IMR-90 (cell line): ENCODE results near the gene NT5C3B. TPM values are rescaled to one million over a fixed set of nuclear protein-coding genes. Genes with fewer than 3 reads are reported as not detected.
A peak's percentile ranks its signal among the peaks of the same experiment; 100 is the strongest.

Experiments used
- ATAC-seq: fragments of 200-7000 bp; cut with Tn5 transposase; 2 replicates; pipeline ENCODE4 v1.9.1; 2020; ENCODE audit warnings: low read depth, mild to moderate bottlenecking, moderate library complexity
- BruUV-seq: library from RNA; stranded (reverse); fragments of 400-500 nt; replicated peaks from 2 replicates; lab custom pipeline; 2021; lab: Mats Ljungman, UMichigan
- CTCF ChIA-PET: fragments of 300-600 bp; formaldehyde crosslinking; extraction: SDS; loops from one replicate; lab custom pipeline; 2021; ENCODE audit warnings: antibody characterized with exemption; lab: Yijun Ruan, JAX
- POLR2A ChIA-PET: fragments of 300-600 bp; sonication (Branson Sonifier 250); formaldehyde crosslinking; loops from one replicate; lab custom pipeline; 2022; ENCODE audit warnings: antibody characterized with exemption; ENCODE audit not compliant: unreplicated experiment; lab: Charles Lee
- DNase-seq: peaks from one replicate; pipeline ENCODE4 v3.0.0; 2013
- H2AFZ ChIP-seq: replicated peaks from 2 replicates; pipeline ENCODE3; 2013; ENCODE audit warnings: low read length, mild to moderate bottlenecking; ENCODE audit not compliant: poor library complexity
- H2AK5ac ChIP-seq: 2 replicates; pipeline ENCODE4 v1.6.1; 2013; ENCODE audit warnings: low read depth, low read length, inconsistent platforms
- H2AK9ac ChIP-seq: replicated peaks from 2 replicates; pipeline ENCODE3; 2013; ENCODE audit warnings: mild to moderate bottlenecking, low read depth, low read length, moderate library complexity; ENCODE audit not compliant: poor library complexity
- H2BK120ac ChIP-seq: 2 replicates; pipeline ENCODE4 v1.6.1; 2013; ENCODE audit warnings: low read depth, low read length, inconsistent platforms
- H2BK15ac ChIP-seq: 3 replicates; pipeline ENCODE4 v1.6.1; 2013; ENCODE audit warnings: low read depth, low read length, inconsistent platforms
- H2BK20ac ChIP-seq: 2 replicates; pipeline ENCODE4 v1.6.1; 2013; ENCODE audit warnings: low read depth, mild to moderate bottlenecking, inconsistent platforms, low read length, moderate library complexity
- H2BK5ac ChIP-seq: 2 replicates; pipeline ENCODE4 v1.6.1; 2013; ENCODE audit warnings: mild to moderate bottlenecking, low read depth, low read length, inconsistent platforms; ENCODE audit not compliant: poor library complexity, severe bottlenecking
- H3K14ac ChIP-seq: replicated peaks from 2 replicates; pipeline ENCODE4 v1.6.1; 2013; ENCODE audit warnings: low read depth, low read length, inconsistent platforms
- H3K18ac ChIP-seq: 2 replicates; pipeline ENCODE4 v1.6.1; 2013; ENCODE audit warnings: low read depth, low read length, control low read depth
- H3K23ac ChIP-seq: 2 replicates; pipeline ENCODE4 v1.6.1; 2013; ENCODE audit warnings: low read depth, low read length, inconsistent platforms
- H3K27ac ChIP-seq: 2 replicates; pipeline ENCODE4 v1.5.1; 2013; ENCODE audit warnings: mild to moderate bottlenecking, control low read depth, low read length; ENCODE audit not compliant: insufficient read depth
- H3K27me3 ChIP-seq: 2 replicates; pipeline ENCODE4 v1.6.1; 2013; ENCODE audit warnings: low read length; ENCODE audit not compliant: control insufficient read depth, insufficient read depth
- H3K36me3 ChIP-seq: 2 replicates; pipeline ENCODE4 v1.6.1; 2013; ENCODE audit warnings: low read length, mixed read lengths; ENCODE audit not compliant: control insufficient read depth, insufficient read depth
- H3K4ac ChIP-seq: 2 replicates; pipeline ENCODE4 v1.6.1; 2013; ENCODE audit warnings: low read depth, low read length, inconsistent platforms
- H3K4me1 ChIP-seq: 2 replicates; pipeline ENCODE4 v1.6.1; 2013; ENCODE audit warnings: low read length, mixed read lengths; ENCODE audit not compliant: control insufficient read depth, insufficient read depth
- H3K4me2 ChIP-seq: 2 replicates; pipeline ENCODE4 v1.6.1; 2013; ENCODE audit warnings: low read depth, mild to moderate bottlenecking, control low read depth, low read length, moderate library complexity
- H3K4me3 ChIP-seq: 2 replicates; pipeline ENCODE4 v1.5.1; 2013; ENCODE audit warnings: low read depth, mild to moderate bottlenecking, control low read depth, low read length, moderate library complexity; ENCODE audit not compliant: insufficient read depth
- H3K56ac ChIP-seq: 2 replicates; pipeline ENCODE4 v1.6.1; 2013; ENCODE audit warnings: low read length, inconsistent platforms; ENCODE audit not compliant: insufficient read depth; ENCODE audit errors: extremely low read depth
- H3K79me1 ChIP-seq, 2 experiments: 2 replicates each; pipeline ENCODE4 v1.6.1; 2013; ENCODE audit warnings: low read length in 2 of 2, inconsistent platforms in 1 of 2, low read depth in 1 of 2
- H3K9ac ChIP-seq: 2 replicates; pipeline ENCODE4 v1.6.1; 2013; ENCODE audit warnings: low read depth, low read length, control low read depth
- H3K9me1 ChIP-seq: 2 replicates; pipeline ENCODE4 v1.6.1; 2013; ENCODE audit warnings: low read length, inconsistent platforms; ENCODE audit not compliant: insufficient read depth
- H3K9me3 ChIP-seq: 2 replicates; pipeline ENCODE4 v1.6.1; 2013; ENCODE audit warnings: low read length; ENCODE audit not compliant: control insufficient read depth, insufficient read depth
- H4K20me1 ChIP-seq: 2 replicates; pipeline ENCODE4 v1.6.1; 2013; ENCODE audit warnings: low read length, inconsistent platforms; ENCODE audit not compliant: insufficient read depth
- H4K5ac ChIP-seq: 2 replicates; pipeline ENCODE4 v1.6.1; 2013; ENCODE audit warnings: mild to moderate bottlenecking, low read depth, low read length, control low read depth
- H4K8ac ChIP-seq, 2 experiments: 2 replicates each; pipeline ENCODE4 v1.6.1; 2013; ENCODE audit warnings: low read depth in 2 of 2, low read length in 2 of 2, control low read depth in 1 of 2, inconsistent platforms in 1 of 2
- H4K91ac ChIP-seq: 2 replicates; pipeline ENCODE4 v1.6.1; 2013; ENCODE audit warnings: low read depth, low read length, inconsistent platforms; ENCODE audit not compliant: insufficient read depth
- CEBPB ChIP-seq: IDR thresholded peaks from 2 replicates; pipeline ENCODE4 v1.6.1; 2012; ENCODE audit warnings: low read depth, low read length, improper control_type of control experiment
- POLR2A ChIP-seq: IDR thresholded peaks from 2 replicates; pipeline ENCODE4 v1.6.1; 2012; ENCODE audit warnings: mild to moderate bottlenecking, low read depth, low read length
- WGBS, 2 experiments: methylation state at CpG; one replicate each; pipeline versions ENCODE4 v1.1.5 to v1.1.7; 2013; ENCODE audit warnings: missing lambda C conversion rate in 2 of 2; ENCODE audit not compliant: insufficient read length in 1 of 2; ENCODE audit errors: extremely low coverage in 2 of 2; 5-methylcytosine and 5-hydroxymethylcytosine counted together
- dilution Hi-C: fragments of 300-500 bp; cut with HindIII; formaldehyde crosslinking; loops from one replicate; pipeline ENCODE4 v1.14.3; 2018; ENCODE audit warnings: low sequenced_read_pairs; ENCODE audit not compliant: unreplicated experiment
- in situ Hi-C: fragments of 300-500 bp; cut with MboI; formaldehyde crosslinking; loops from 3 replicates; pipeline ENCODE4 v1.14.3; 2019; ENCODE audit warnings: low sequenced_read_pairs, inconsistent platforms, mixed read lengths
- intact Hi-C: fragments of 100-400 bp; cut with micrococcal nuclease; formaldehyde crosslinking; loops from 2 replicates; pipeline ENCODE4 v1.10.0; 2022
- polyA plus RNA-seq, 3 experiments: library from polyadenylated mRNA; depleted of rRNA; stranded (reverse); fragments of >200 nt; gene quantifications; 2 replicates each; pipeline ENCODE4 v1.2.3, GENCODE V29; 2012; ENCODE audit warnings: low replicate concordance in 1 of 3
- total RNA-seq: library from RNA; depleted of rRNA; stranded (reverse); fragments of >200 nt; gene quantifications from 2 replicates; pipeline ENCODE4 v1.2.3, GENCODE V29; 2012

Gene NT5C3B
- total and polyA plus RNA-seq, 2 of the 4 experiments (the other 2 are of a cell fraction): 59.9 to 92.7 TPM

DNA sequence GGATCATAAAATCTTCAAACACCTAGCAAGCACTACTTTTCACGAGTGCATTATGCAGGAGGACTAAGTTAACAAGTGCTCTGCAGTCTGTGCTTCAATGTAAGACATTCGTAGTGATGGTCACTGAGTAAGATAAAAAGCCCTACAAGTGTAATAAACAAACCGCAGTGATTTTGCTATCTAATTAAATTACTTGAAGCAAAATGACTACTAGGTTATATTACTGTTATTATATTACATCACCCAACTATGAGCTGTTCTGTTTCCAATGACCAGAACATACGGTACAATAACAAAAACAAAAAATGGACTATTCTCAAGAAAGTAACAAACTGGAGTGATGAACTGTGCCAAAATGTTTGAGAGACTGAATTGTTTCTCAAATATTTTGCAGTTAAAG lies 12.8 kb upstream of the NT5C3B start:
- in situ Hi-C loops (no loop called here), dilution Hi-C loops (no loop called here), intact Hi-C loops (no loop called here)
- TF ChIP-seq POLR2A: no peak
- TF ChIP-seq CEBPB: 0 out of 2 replicates have a peak, but pooled peaks have one; percentile 22
- H3K36me3 ChIP-seq: peaks cover 7% of the 10 kb centered on the region
- no peak overlapping the region for H2BK15ac ChIP-seq
- WGBS, 2 experiments: no CpG with 5 or more reads among the region's 4 CpGs
- no peak overlapping the region for H2AK9ac ChIP-seq
- no peak overlapping the region for H2AK5ac ChIP-seq
- H3K9ac ChIP-seq: no peak overlapping the region
- H4K91ac ChIP-seq: no peak overlapping the region
- H3K27ac ChIP-seq: no peak overlapping the region
- DNase-seq (peak; percentile 66), ATAC-seq (peak; percentile 74)
- H3K4ac ChIP-seq: no peak overlapping the region
- BruUV-seq: no TSS peak
- H3K9me3 ChIP-seq: no peaks in the 10 kb centered on the region
- H4K5ac ChIP-seq: no peak overlapping the region
- H3K14ac ChIP-seq: 0 out of 2 replicates have a peak overlapping the region, but pooled peaks have one; percentile 46
- H3K4me2 ChIP-seq: no peak overlapping the region
- H3K79me1 ChIP-seq: peaks cover 20 to 45% of the 10 kb centered on the region in 2 experiments
- H2BK5ac ChIP-seq: no peak overlapping the region
- 0 out of 2 replicates have a peak, but pooled peaks cover 2% of the 10 kb centered on the region for H3K4me1 ChIP-seq
- H4K20me1 ChIP-seq: peaks cover 33% of the 10 kb centered on the region
- H2AFZ ChIP-seq: no peak overlapping the region
- ChIA-PET POLR2A (no interaction called here), CTCF (interaction anchor here (2.0 kb wide), 1 partner anchor 15 kb away, joined by 6 read pairs; no protein-coding TSS in a partner anchor)
- H3K4me3 ChIP-seq: no peak overlapping the region
- no peak overlapping the region for H3K18ac ChIP-seq
- no peak overlapping the region for H4K8ac ChIP-seq
- H3K27me3 ChIP-seq: no peaks in the 10 kb centered on the region
- no peak overlapping the region for H3K56ac ChIP-seq
- H2BK120ac ChIP-seq: no peak overlapping the region
- peaks cover 9% of the 10 kb centered on the region for H3K9me1 ChIP-seq
- no peak overlapping the region for H3K23ac ChIP-seq
- H2BK20ac ChIP-seq: no peak overlapping the region
